NCI-H2227 (cell line): ENCODE data around the gene EPB41L4A.
"Not testable (repeated sequence)": the region's sequence is repeated elsewhere in the genome, so short reads cannot be mapped to it uniquely, and the experiment has no call there.

Experiments used
- DNase-seq: peaks from one replicate; lab custom pipeline; 2025; ENCODE audit not compliant: unreplicated experiment; lab: John Stamatoyannopoulos, UW

The EPB41L4A gene

DNA sequence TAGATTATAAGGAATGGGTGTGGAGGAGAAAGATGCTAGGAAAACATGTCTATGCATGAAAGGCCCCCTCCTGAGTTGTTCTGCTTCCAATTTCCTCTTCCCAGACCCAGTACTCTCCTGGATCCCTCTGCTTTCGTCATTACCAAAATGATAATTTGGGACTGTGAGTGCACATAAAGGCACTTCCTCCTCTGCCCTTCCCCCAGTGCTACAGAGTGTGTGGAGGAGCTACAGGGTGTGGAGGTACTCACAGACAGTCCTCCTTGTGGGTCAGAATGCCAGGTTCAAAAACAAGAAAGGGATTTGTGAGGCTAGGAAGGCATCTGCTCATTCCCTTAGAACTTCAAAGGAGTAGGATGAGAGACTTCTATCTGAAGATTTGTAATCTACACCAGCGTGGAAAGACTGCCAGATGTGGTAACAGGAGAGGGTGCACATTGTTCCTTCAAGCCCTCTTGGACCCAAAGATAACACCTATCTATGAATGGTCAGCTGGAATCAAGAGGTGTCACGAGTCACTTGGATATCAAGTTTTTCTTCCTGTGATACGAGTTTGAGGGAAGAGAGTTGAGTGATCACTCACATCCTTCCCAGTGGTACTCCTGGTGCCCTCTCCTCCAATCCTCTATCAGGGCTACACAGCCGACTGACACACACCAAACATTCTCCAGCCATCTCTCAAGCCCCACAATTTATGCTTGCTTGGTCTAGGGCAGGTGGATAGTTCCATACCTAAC is 201.1 kb downstream of the EPB41L4A start:
- DNase-seq: no peak

DNA sequence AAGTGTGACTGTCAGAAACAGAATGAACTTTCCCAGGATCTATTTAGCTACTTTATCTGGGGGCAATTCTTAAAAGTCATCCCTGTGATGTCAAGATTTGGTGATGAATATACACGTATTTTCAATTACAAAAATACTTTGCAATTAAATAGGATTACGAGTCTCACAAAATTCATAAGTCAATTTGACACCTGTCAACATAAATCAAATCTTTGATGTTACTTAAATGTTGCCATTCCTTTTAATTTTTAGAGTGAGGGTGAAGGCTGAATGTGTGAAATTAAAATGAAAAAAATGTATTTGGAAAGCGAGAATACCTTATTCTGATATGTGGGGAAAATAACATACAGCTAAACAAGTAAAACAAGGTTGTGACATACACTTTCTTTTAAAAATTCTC is 202.9 kb downstream of the EPB41L4A start:
- DNase-seq: no peak

DNA sequence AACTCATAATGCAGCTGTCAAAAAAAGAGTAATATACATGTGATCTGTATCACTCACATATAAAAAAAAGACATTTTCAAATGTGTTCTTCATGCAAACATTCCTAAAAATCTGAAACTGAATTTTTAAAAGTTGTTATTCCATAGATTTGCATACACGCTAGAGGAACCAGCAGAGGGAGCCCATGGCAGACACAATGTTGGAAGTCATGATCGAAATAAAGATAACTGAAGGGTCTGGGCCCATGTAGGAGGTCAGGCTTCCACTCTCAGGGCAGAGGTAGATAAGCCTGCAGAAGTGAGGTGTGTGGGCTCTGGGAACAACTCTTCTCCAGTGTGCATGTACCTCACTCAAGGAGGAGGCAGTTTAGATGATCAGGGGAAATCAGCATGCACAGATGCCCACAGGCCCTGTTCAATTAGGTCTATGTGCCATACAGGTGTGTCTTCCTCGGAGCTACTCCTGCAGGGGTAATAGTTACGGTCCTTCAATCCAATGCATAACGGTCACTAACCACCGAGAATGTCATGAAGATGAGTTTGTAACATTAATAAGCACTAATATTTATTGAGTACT is 208.6 kb downstream of the EPB41L4A start:
- DNase-seq: peak; percentile 40

DNA sequence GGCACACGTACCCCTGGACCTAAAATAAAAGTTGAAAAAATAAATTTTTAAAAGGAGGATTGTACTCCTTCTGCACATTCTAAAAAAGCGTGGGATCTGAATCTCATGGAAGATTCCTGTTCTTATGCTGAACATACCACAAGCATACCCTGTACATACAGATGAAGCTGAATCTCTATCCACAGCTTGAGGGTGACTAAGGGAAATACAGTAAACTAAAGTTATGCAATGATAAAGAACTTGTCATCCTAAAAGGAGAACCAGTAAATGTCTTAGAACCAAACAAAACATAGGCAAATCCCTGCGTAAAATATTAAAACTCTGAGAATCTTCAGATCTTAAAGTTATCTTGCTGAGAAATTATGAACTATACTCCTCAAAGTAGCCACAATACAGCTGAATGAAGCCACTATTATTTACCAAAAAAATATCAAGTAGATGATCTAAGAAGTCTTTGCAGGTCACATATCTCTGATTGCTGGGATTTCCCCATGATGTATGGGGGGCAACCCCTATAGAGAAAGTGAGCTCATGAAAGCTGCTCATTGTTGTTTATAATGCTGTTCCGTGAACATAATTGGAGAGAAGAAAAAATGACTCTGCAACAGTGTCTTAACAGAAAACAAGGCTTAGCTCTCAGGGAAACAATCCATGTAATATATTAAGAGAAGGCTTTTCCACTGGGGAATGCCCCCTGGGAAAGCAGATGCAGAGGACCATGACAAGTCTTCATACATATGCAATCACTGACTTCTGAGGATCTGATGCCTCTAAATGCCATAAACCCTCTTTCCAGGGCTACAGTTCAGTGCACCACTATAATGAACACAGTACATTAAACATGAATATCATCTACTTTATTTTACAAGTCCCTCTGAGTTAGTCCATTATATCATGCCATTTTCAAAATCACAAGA is 210.1 kb downstream of the EPB41L4A start:
- DNase-seq: no peak

DNA sequence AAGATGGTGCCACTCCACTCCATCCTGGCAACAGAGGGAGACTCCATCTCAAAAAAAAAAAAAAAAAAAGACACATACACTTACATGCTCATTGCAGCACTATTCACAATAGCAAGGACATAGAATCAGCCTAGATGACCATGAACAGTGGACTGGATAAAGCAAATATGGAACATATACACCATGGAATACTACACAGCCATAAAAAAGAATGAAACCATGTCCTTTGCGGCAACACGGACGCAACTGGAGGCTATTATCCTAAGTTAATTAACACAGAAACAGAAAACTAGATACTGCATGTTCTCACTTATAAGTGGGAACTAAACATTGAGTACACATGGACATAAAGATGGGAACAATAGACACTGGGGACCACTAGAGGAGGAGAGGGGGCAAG is 210.9 kb downstream of the EPB41L4A start:
- DNase-seq: not testable (repeated sequence)

DNA sequence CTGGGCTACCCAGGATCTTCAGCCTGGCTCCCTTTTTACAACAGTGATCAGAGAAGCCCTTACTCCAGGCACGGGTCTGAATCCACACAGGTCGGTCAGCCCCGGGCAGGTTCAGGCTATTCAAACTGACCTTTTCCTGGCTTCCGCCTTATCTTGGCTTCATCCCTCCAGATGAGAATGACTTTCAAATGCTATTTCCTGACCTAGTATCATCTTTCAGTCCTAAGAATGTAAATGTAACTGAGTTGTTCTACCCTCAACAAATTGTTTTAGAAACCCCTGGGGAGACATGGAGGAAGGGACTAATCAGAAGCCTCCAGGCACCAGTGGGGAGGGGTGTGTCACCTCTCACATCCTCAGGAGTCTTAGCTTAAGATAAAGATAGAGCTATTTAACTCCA is 213.2 kb downstream of the EPB41L4A start:
- no peak for DNase-seq

DNA sequence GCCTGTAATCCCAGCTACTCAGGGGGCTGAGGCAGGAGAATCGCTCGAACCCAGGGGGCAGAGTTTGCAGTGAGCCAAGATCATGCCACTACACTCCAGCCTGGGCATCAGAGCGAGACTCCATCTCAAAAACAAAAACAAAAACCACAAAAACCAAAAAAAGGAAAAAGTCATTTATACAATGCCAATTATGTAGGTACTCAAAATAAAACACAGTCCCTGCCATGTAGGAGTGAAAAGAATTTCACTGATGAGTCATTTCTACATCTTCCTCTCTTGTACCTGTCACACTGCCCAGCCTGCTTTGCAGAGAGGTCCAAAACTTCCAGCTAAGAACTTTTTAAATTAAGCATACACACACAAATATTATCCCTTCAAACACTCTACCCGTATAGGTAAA is 215.8 kb downstream of the EPB41L4A start:
- no peak for DNase-seq

DNA sequence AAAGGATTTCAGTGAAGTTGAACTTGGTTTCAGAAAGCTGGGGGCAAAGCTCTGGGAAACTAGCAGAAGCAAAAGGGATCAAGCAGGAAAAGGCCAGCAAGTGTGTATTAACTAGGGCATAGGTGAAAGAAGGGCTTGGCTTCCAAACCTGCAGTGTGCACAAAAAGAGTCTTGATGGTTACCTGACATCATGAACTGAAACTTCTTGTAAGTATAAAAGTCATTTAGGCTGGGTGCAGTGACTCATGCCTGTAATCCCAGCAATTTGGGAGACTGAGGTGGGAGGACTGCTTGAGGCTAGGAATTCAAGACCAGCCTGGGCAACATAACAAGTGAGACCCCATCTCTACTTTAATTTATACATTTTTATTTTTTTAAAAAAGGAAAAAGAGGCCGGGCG is 216.4 kb downstream of the EPB41L4A start:
- DNase-seq: no peak

DNA sequence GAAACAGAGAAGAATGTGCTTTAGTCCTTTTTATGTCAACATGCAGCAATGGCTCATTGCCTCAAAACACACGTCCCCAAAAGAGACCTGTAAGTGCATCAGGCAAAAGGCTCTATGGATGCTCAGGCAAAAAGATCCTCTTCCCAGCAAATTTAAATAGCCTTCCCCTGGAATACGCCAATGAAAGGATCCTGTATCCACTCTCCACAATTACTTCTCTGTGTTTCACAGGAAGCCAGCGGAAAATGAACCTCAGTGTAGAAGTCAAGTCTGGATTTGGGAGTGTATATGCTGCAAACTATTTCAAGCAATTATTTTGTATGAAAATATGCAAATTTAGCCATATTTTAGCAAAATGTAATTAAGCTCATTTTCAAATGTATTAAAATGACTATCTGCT is 217.9 kb downstream of the EPB41L4A start:
- no peak for DNase-seq

DNA sequence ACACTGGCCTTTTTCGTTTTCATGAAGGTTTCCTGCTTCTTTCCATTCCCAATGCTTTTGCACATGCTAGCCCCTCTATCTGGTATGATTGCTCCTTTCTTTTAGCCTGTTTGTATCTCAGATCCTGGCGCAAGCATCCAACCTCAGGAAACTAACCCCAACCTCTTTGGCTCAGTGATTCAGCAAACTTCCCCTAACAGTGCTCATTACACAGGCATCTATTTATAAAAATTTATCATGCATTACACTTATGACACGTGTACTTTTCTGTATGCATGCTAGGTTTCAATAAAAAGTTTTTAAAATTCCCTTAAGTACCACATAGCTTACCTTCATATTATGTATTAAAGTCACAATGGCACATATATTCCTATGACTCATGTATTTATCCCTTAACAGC is 218.9 kb downstream of the EPB41L4A start:
- no peak for DNase-seq

DNA sequence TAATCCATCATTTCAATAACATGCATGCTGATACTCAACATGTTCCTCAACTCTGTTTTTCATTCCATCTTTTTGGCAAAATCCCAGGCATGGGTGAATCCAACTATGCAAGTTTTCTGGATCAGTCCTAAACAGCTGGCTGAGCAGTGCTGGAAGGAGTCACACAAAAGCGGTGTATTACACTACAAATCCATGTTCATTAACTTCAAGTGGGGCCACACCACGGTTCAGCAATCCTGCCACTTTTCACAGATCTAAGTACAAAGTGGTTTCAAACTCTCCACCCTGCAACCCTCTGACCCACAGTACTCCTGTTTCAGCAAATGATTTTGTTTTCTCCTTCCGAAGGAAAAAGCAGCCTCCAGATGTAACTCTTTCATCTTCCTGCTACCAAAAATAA is 222.5 kb downstream of the EPB41L4A start:
- DNase-seq: no peak

DNA sequence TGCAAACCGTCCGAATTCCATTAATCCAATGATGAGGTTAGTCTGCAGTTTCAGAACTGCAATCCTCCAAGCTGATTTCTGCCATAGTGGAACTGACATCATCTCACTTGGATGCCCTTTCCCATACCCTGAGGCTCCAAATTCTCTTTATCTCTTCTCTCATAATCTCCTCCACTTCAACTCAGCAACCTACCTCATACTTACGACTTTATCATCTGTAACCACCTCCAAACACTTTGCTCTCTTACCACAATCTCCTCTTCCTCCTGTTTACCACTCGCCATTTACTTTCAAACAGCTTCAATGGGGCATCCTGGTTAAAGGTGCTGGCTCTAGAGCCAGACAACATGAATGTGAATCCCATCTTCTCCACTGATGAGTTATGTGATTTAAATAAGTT is 223.2 kb downstream of the EPB41L4A start:
- DNase-seq: no peak

DNA sequence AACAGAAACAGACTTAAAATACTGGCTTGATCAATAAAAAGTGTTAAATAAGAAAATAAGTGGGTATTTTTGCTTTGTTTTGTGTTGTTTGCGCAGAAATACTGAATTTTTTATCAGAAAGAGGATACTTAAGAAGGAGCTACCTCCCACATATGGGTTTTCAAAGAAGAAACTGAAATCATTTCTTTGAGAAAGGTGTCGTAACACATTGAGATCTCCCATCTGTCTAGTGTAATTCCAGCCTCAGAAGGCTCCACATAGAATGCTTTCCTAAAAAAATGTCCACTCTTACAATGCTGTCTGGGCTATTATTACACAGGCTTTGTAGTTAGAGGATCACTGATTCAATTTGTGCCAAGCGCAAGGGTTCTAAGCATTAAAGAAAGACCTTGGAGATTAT is 226.2 kb downstream of the EPB41L4A start:
- DNase-seq: no peak

DNA sequence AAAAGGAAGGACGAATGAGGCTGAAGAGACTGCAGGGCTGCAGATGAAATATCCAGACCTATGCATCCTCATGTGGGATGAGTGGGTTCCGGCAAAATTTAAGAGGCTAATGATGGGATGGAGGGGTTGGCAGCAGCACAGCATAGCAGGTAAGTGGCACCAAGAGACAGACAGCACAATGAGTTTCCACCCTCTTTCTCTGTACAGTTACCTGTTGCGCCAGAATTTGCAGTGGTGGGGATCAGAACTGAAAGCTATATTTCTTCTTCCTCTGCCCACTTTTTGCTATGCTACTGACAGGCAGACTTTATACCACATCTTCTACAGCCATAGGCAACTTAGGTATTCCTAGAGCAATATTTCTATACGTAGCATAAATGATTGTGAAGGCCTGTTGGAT is 227.0 kb downstream of the EPB41L4A start:
- DNase-seq: no peak

DNA sequence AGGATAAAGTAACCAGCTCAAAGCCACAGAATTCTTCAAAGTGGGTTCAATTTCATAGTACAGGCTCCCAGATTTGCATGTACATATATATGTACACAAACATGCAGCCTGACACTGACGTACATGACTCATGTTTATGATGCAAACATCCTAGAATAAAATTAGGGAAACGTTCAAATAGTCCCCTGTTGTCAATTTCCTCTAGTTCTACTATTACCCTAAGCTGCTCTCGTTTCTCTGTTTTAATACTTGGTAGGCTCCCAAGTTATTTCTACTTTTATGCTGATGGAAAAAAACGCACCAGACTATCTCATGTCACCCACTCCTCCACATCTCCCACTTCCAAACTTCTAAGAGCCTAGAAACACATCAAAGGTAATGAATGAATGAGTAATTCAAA is 229.7 kb downstream of the EPB41L4A start:
- DNase-seq: no peak

DNA sequence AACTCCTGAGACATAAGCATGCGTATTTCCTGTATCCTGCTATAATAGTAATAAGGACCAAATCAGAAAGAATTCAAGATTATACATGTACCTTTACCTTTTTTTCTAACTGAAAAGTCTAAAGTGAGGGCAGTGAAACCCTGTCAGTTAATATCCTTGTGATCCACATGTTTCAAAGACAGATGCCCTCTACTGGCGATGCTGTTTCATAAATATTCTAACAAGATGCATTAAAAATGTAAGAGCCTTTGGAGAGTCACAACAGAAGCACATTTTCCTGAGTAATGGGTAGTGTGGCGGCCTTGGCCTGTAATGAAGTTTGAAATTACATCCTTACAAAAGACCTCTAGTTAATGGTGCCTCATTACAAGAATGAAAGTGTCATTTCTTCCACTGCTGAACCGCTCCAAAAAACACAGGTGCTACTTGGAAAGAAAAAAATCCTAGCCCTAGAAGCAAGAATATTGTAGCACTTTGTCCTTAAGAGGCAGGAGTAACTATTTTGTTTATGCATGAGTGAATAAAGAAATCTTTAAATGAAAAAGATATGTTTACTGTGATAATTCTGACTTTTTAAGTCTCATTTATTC is 232.6 kb downstream of the EPB41L4A start:
- peak; percentile 37 for DNase-seq

DNA sequence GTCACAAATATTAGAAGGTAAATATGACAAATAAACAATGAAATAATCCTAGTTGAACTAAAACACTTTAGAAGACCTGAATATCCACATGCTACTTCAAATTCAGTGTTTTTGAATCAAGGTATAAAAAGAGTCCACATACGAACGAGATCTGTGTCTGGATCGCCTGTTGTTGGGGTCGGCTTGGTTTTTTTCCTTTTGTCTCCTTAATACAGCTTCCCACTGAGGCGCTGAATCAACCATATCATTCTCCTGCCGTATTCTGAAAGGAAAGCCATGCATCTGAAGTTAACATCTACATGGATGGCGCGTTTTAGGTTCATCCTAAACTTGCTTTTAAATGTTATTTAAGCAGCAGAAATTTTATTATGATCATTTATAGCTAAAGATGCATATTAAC is 235.2 kb downstream of the EPB41L4A start:
- DNase-seq: peak; percentile 33

DNA sequence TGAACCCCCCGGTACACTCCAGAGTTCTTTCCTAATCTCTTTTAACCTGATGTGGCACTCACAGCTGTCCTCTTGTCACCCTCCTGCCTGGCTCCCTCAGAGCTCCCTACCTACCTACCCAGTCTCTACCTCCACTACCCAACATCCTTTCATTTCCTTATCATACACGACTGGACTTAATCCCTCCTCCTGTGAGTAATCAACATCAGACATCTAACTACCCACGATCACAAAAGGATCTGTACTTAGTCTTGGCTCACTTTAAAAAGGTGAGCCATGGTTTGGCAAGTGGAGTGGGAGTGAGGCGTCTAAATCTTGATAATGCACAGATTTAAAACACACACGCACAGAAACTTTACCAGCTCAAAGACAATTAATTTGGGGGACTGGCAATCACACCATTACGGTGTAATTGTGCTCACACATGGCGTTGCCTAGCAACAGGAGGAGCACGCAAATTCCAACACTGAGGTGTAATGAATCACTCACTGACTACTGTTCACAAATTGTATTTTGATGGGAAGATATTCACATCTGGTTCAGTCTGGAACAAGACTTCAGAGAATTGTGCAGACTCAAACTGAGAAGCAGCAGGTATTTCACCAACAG is 235.9 kb downstream of the EPB41L4A start:
- DNase-seq: peak; percentile 20

DNA sequence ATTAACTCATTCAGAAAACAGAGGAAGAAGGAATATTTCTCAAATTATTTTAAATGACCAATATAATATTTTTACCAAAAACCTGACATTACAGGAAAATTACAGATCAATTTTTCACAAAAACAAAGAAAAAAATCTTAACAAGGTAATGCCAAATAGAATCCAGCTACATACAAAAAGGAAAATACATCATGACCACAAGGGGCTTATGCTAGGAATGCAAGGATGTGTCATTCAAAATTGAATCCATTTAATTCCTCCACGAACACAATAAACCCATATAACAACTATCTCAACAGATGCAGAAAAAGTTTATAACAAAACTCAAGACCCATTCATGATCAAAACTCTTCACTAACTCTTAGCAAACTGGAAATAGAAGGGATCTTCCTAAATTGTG is 239.8 kb downstream of the EPB41L4A start:
- no peak for DNase-seq

DNA sequence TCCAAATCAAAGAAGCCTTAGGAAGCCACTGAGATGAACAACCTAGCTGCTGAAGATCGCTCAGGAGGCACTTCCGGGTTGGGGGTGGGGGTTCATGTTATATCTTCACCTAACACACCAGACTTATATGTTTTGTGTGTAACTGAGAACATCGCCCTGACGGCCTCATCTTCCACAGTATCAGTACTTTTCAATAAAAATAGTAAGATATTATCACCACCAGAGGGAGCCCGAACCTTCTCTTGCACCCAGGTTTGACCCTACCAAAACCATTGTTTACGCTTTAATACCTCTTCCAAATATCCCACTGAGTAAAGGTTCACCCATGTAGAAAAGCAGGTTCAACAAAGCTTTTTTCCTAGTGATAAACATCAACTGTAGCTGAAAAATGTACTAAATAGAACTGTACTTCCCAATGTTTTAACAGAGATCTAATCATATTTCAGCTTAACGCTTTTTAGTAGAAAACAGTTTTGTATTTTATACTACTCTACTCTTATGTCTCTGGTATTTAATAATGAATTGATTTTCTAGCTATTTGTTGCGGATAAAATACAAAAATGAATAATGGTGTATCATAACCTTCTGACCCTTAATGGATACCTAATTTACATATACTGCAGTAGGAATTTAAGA is 244.0 kb downstream of the EPB41L4A start:
- peak; percentile 33 for DNase-seq
